BLaER1 treated with 17β-estradiol and CSF1 and Interleukin-3, amounts not matched to agents 10 nM and 100 nM (cell line): ENCODE data around the gene TFDP1.
"Not testable (repeated sequence)": the region's sequence is repeated elsewhere in the genome, so short reads cannot be mapped to it uniquely, and the experiment has no call there.

ENCODE experiments used
- H3K27ac ChIP-seq, 11 experiments: shearing (Covaris generic); formaldehyde crosslinking; 2 replicates each; pipeline ENCODE4 v1.8.1; 2022
- H3K27me3 ChIP-seq, 11 experiments: shearing (Covaris generic); formaldehyde crosslinking; 2 replicates each; pipeline ENCODE4 v1.8.1; 2022
- H3K36me3 ChIP-seq, 11 experiments: shearing (Covaris generic); formaldehyde crosslinking; 2 replicates each; pipeline ENCODE4 v1.8.1; 2022
- H3K4me1 ChIP-seq, 10 experiments: shearing (Covaris generic); formaldehyde crosslinking; 2 replicates each; pipeline ENCODE4 v1.8.1; 2022
- H3K4me2 ChIP-seq, 11 experiments: shearing (Covaris generic); formaldehyde crosslinking; 2 replicates each; pipeline ENCODE4 v1.8.1; 2022
- H3K4me3 ChIP-seq, 10 experiments: shearing (Covaris generic); formaldehyde crosslinking; 2 replicates each; pipeline ENCODE4 v1.8.1; 2022
- H3K9ac ChIP-seq, 11 experiments: shearing (Covaris generic); formaldehyde crosslinking; 2 replicates each; pipeline ENCODE4 v1.8.1; 2022
- H3K9me3 ChIP-seq, 11 experiments: shearing (Covaris generic); formaldehyde crosslinking; replicated peaks in 1 of 11; 2 replicates each; pipeline ENCODE4 v1.8.1; 2022
- H4K20me1 ChIP-seq, 11 experiments: shearing (Covaris generic); formaldehyde crosslinking; 2 replicates each; pipeline ENCODE4 v1.8.1; 2022
- Cebpa-rat ChIP-seq, 11 experiments: shearing (Covaris generic); IDR thresholded peaks; 2 replicates each; pipeline ENCODE4 v1.8.1; 2022

The TFDP1 gene

GRCh38 chr13:113623491-113624234 is 39.1 kb downstream of the TFDP1 start:
- TF ChIP-seq Cebpa-rat (IDR thresholded peaks at IDR 0.05): no peak
- Histone ChIP-seq H3K9ac (no peak overlapping the region), H3K27ac (no peak overlapping the region), H3K4me3 (no peak overlapping the region), H3K27me3 (no peaks in the 10 kb centered on the region), H3K9me3 (peaks cover 0 to 8% (median 0%) of the 10 kb centered on the region in 11 experiments; a peak in 5 of 22 replicates), H3K4me1 (peaks cover 0 to 4% (median 0%) of the 10 kb centered on the region in 10 experiments; a peak in 2 of 20 replicates), H3K36me3 (peaks cover 53 to 97% (median 85%) of the 10 kb centered on the region in 11 experiments), H4K20me1 (peaks cover 23 to 100% (median 99%) of the 10 kb centered on the region in 11 experiments; a peak in 21 of 22 replicates), H3K4me2 (no peak overlapping the region)

GRCh38 chr13:113624235-113624587 is 39.7 kb downstream of the TFDP1 start:
- peaks cover 53 to 97% (median 85%) of the 10 kb centered on the region in 11 experiments for H3K36me3 ChIP-seq

GRCh38 chr13:113624640-113625304 is 40.2 kb downstream of the TFDP1 start:
- Histone ChIP-seq H3K36me3 (peaks cover 54 to 97% (median 85%) of the 10 kb centered on the region in 11 experiments), H4K20me1 (peaks cover 28 to 100% (median 99%) of the 10 kb centered on the region in 11 experiments; a peak in 21 of 22 replicates)
- not testable (repeated sequence) for H3K9me3 ChIP-seq, H3K4me3 ChIP-seq, H3K4me2 ChIP-seq, H3K27me3 ChIP-seq, H3K9ac ChIP-seq, H3K27ac ChIP-seq, H3K4me1 ChIP-seq

More at GRCh38 chr13:113624235-113624587, 39.7 kb downstream of the TFDP1 start:
- TF ChIP-seq Cebpa-rat (IDR thresholded peaks at IDR 0.05): no peak
- H3K9ac ChIP-seq: no peak overlapping the region
- H3K27ac ChIP-seq: no peak overlapping the region
- peaks cover 24 to 100% (median 99%) of the 10 kb centered on the region in 11 experiments; a peak in 21 of 22 replicates for H4K20me1 ChIP-seq
- H3K4me1 ChIP-seq: peaks cover 0 to 4% (median 0%) of the 10 kb centered on the region in 10 experiments; a peak in 2 of 20 replicates
- no peak overlapping the region for H3K4me2 ChIP-seq
- no peaks in the 10 kb centered on the region for H3K27me3 ChIP-seq
- peaks cover 0 to 8% (median 0%) of the 10 kb centered on the region in 11 experiments; a peak in 5 of 22 replicates for H3K9me3 ChIP-seq
- no peak overlapping the region for H3K4me3 ChIP-seq

- Histone ChIP-seq H3K27ac (no peak overlapping the region), H4K20me1 (peaks cover 25 to 100% (median 97%) of the 10 kb centered on the region in 11 experiments; a peak in 21 of 22 replicates), H3K4me1 (peaks cover 0 to 4% (median 0%) of the 10 kb centered on the region in 10 experiments; a peak in 2 of 20 replicates), H3K36me3 (peaks cover 56 to 97% (median 87%) of the 10 kb centered on the region in 11 experiments), H3K27me3 (no peaks in the 10 kb centered on the region), H3K9ac (no peak overlapping the region), H3K4me3 (no peak overlapping the region), H3K4me2 (no peak overlapping the region), H3K9me3 (peaks cover 0 to 8% (median 0%) of the 10 kb centered on the region in 11 experiments; a peak in 5 of 22 replicates)
- TF ChIP-seq Cebpa-rat (IDR thresholded peaks at IDR 0.05): no peak
Measured at GRCh38 chr13:113625965-113626721, 41.6 kb downstream of the TFDP1 start.

- Histone ChIP-seq H3K9me3 (peaks cover 0 to 8% (median 0%) of the 10 kb centered on the region in 11 experiments; a peak in 5 of 22 replicates), H3K4me2 (no peak overlapping the region), H3K27me3 (no peaks in the 10 kb centered on the region), H3K9ac (no peak overlapping the region), H3K36me3 (peaks cover 65 to 99% (median 93%) of the 10 kb centered on the region in 11 experiments), H3K27ac (no peak overlapping the region), H4K20me1 (peaks cover 25 to 100% (median 97%) of the 10 kb centered on the region in 11 experiments; a peak in 21 of 22 replicates), H3K4me1 (peaks cover 0 to 4% (median 0%) of the 10 kb centered on the region in 10 experiments; a peak in 2 of 20 replicates), H3K4me3 (no peak overlapping the region)
- no peak for TF ChIP-seq Cebpa-rat (IDR thresholded peaks at IDR 0.05)
Measured at GRCh38 chr13:113627136-113627535, 42.6 kb downstream of the TFDP1 start.

- H4K20me1 ChIP-seq: peaks cover 25 to 100% (median 95%) of the 10 kb centered on the region in 11 experiments; a peak in 21 of 22 replicates
- H3K9me3 ChIP-seq: peaks cover 0 to 8% (median 0%) of the 10 kb centered on the region in 11 experiments; a peak in 5 of 22 replicates
- H3K4me2 ChIP-seq: no peak overlapping the region
- H3K27me3 ChIP-seq: no peaks in the 10 kb centered on the region
- peaks cover 0 to 4% (median 0%) of the 10 kb centered on the region in 10 experiments; a peak in 2 of 20 replicates for H3K4me1 ChIP-seq
- no peak overlapping the region; a peak in 1 of 22 replicates for H3K27ac ChIP-seq
- H3K36me3 ChIP-seq: peaks cover 72 to 99% (median 93%) of the 10 kb centered on the region in 11 experiments
- no peak for TF ChIP-seq Cebpa-rat (IDR thresholded peaks at IDR 0.05)
- no peak overlapping the region for H3K4me3 ChIP-seq
- H3K9ac ChIP-seq: peak overlapping the region in 1 of 11 experiments; percentile 18; a peak in 1 of 22 replicates
Measured at GRCh38 chr13:113628291-113629270, 44.0 kb downstream of the TFDP1 start.

- Histone ChIP-seq H4K20me1 (peaks cover 25 to 99% (median 89%) of the 10 kb centered on the region in 11 experiments; a peak in 21 of 22 replicates), H3K27ac (no peak overlapping the region)
Measured at GRCh38 chr13:113629866-113630265, 45.3 kb downstream of the TFDP1 start.

More at GRCh38 chr13:113629866-113630265, 45.3 kb downstream of the TFDP1 start:
- Histone ChIP-seq H3K9me3 (no peaks in the 10 kb centered on the region), H3K27me3 (no peaks in the 10 kb centered on the region), H3K4me2 (no peak overlapping the region), H3K4me3 (no peak overlapping the region), H3K9ac (no peak overlapping the region), H3K36me3 (peaks cover 73 to 99% (median 93%) of the 10 kb centered on the region in 11 experiments), H3K4me1 (peaks cover 0 to 4% (median 0%) of the 10 kb centered on the region in 10 experiments; a peak in 2 of 20 replicates)
- no peak for TF ChIP-seq Cebpa-rat (IDR thresholded peaks at IDR 0.05)
